H1 (cell line): ENCODE results near the gene PEX12. TPM values are rescaled to one million over a fixed set of nuclear protein-coding genes. Genes with fewer than 3 reads are reported as not detected.

Experiments
- CTCF ChIA-PET: fragments of 300-600 bp; sonication (Branson Sonifier 250); formaldehyde crosslinking; loops from one replicate; lab custom pipeline; 2021; ENCODE audit not compliant: partially characterized antibody; lab: Charles Lee
- POLR2A ChIA-PET: fragments of 300-600 bp; sonication (Branson Sonifier 250); formaldehyde crosslinking; loops from one replicate; lab custom pipeline; 2021; ENCODE audit warnings: inconsistent platforms; ENCODE audit not compliant: partially characterized antibody; lab: Charles Lee
- DNase-seq, 2 experiments: peaks; one replicate each; pipeline versions ENCODE4 v3.0.0 to v3.0.0-alpha.2; 2010 to 2022; ENCODE audit warnings: low spot score in 2 of 2, low read depth in 1 of 2, mixed read lengths in 1 of 2
- FAIRE-seq: peaks from 2 replicates; lab custom pipeline; 2011; peaks lifted over from hg19 to GRCh38; lab: Jason Lieb, UNC
- H2AFZ ChIP-seq: 2 replicates; pipeline ENCODE4 v1.8.1; 2012; ENCODE audit warnings: low read length, inconsistent platforms
- H2AK5ac ChIP-seq: 2 replicates; pipeline ENCODE4 v1.6.1; 2013; ENCODE audit warnings: low read depth, low read length
- H2BK120ac ChIP-seq: replicated peaks from 2 replicates; pipeline ENCODE3; 2013; ENCODE audit warnings: low read depth, low read length, inconsistent platforms
- H2BK12ac ChIP-seq: 2 replicates; pipeline ENCODE4 v1.6.1; 2013; ENCODE audit warnings: low read depth, low read length
- H2BK15ac ChIP-seq: 2 replicates; pipeline ENCODE4 v1.6.1; 2013; ENCODE audit warnings: low read length
- H2BK20ac ChIP-seq: 2 replicates; pipeline ENCODE4 v1.6.1; 2013; ENCODE audit warnings: low read length
- H2BK5ac ChIP-seq: 2 replicates; pipeline ENCODE4 v1.6.1; 2013; ENCODE audit warnings: low read depth, low read length
- H3K14ac ChIP-seq: 2 replicates; pipeline ENCODE4 v1.6.1; 2013; ENCODE audit warnings: inconsistent platforms; ENCODE audit not compliant: insufficient read length
- H3K18ac ChIP-seq: 2 replicates; pipeline ENCODE4 v1.6.1; 2013; ENCODE audit warnings: low read length; ENCODE audit errors: extremely low read depth
- H3K23ac ChIP-seq: 2 replicates; pipeline ENCODE4 v1.6.1; 2013; ENCODE audit warnings: inconsistent platforms; ENCODE audit not compliant: insufficient read length
- H3K23me2 ChIP-seq: 2 replicates; pipeline ENCODE4 v1.6.1; 2013; ENCODE audit warnings: low read depth, low read length
- H3K27ac ChIP-seq: 2 replicates; pipeline ENCODE4 v1.6.1; 2011; ENCODE audit warnings: low read depth, low read length, inconsistent platforms
- H3K27me3 ChIP-seq, 4 experiments: replicated peaks in 1 of 4; 1 replicate in 1 of 4; 2 replicates in 3 of 4; pipeline versions ENCODE4 v1.6.1 to v1.8.1; 2011 to 2013; ENCODE audit warnings: low read length in 3 of 4, mild to moderate bottlenecking in 3 of 4, inconsistent platforms in 2 of 4, mixed read lengths in 2 of 4, moderate library complexity in 1 of 4; ENCODE audit not compliant: control insufficient read depth in 3 of 4, insufficient read depth in 3 of 4; ENCODE audit errors: extremely low read depth in 1 of 4
- H3K36me3 ChIP-seq, 4 experiments: 2 replicates each; pipeline versions ENCODE4 v1.6.1 to v1.8.1; 2011 to 2013; ENCODE audit warnings: mild to moderate bottlenecking in 4 of 4, low read length in 3 of 4, moderate library complexity in 2 of 4, control low read depth in 1 of 4, inconsistent platforms in 1 of 4; ENCODE audit not compliant: insufficient read depth in 4 of 4, control insufficient read depth in 2 of 4
- H3K4ac ChIP-seq: replicated peaks from 2 replicates; pipeline ENCODE3; 2013; ENCODE audit warnings: low read length, low read depth, mixed read lengths, inconsistent platforms; ENCODE audit not compliant: insufficient read length
- H3K4me1 ChIP-seq, 4 experiments: replicated peaks in 1 of 4; 1 replicate in 1 of 4; 2 replicates in 3 of 4; pipeline versions ENCODE4 v1.6.1 to v1.8.1; 2011 to 2013; ENCODE audit warnings: low read length in 3 of 4, inconsistent platforms in 2 of 4, mixed read lengths in 1 of 4; ENCODE audit not compliant: insufficient read depth in 4 of 4, control insufficient read depth in 3 of 4
- H3K4me2 ChIP-seq, 2 experiments: 2 replicates each; pipeline versions ENCODE4 v1.6.1 to v1.8.1; 2011 to 2013; ENCODE audit warnings: low read depth in 2 of 2, low read length in 2 of 2, control low read depth in 1 of 2, inconsistent platforms in 1 of 2, mild to moderate bottlenecking in 1 of 2; ENCODE audit not compliant: insufficient read depth in 1 of 2
- H3K4me3 ChIP-seq, 4 experiments: fragments of 200-600, 300-600 bp in 1 of 4; sonication (generic), shearing (Covaris generic), sonication (Bioruptor Twin) in 1 of 4; 2 replicates each; pipeline versions ENCODE4 v1.5.1 to v1.8.1; 2011 to 2016; ENCODE audit warnings: low read length in 4 of 4, low read depth in 3 of 4, control low read depth in 2 of 4, inconsistent platforms in 2 of 4, mild to moderate bottlenecking in 2 of 4, mixed read lengths in 1 of 4, moderate library complexity in 1 of 4; ENCODE audit not compliant: insufficient read depth in 2 of 4; ENCODE audit errors: extremely low read depth in 1 of 4
- H3K56ac ChIP-seq: replicated peaks from 2 replicates; pipeline ENCODE3; 2013; ENCODE audit warnings: low read depth, mild to moderate bottlenecking, mixed read lengths, low read length, inconsistent platforms; ENCODE audit not compliant: insufficient read length
- H3K79me1 ChIP-seq: 2 replicates; pipeline ENCODE4 v1.6.1; 2013; ENCODE audit warnings: low read depth, low read length, control low read depth
- H3K79me2 ChIP-seq, 2 experiments: 2 replicates each; pipeline versions ENCODE4 v1.6.1 to v1.8.1; 2012 to 2013; ENCODE audit warnings: low read length in 2 of 2, mild to moderate bottlenecking in 2 of 2, inconsistent platforms in 1 of 2; ENCODE audit not compliant: insufficient read depth in 2 of 2, control insufficient read depth in 1 of 2
- H3K9ac ChIP-seq, 4 experiments: replicated peaks in 1 of 4; 1 replicate in 1 of 4; 2 replicates in 3 of 4; pipeline versions ENCODE4 v1.6.1 to v1.8.1; 2011 to 2013; ENCODE audit warnings: low read depth in 3 of 4, low read length in 3 of 4, control low read depth in 2 of 4, mild to moderate bottlenecking in 2 of 4, moderate library complexity in 2 of 4, inconsistent platforms in 1 of 4; ENCODE audit errors: extremely low read depth in 1 of 4
- H3K9me3 ChIP-seq, 2 experiments: 2 replicates each; pipeline versions ENCODE4 v1.6.1 to v1.8.1; 2012 to 2013; ENCODE audit warnings: mild to moderate bottlenecking in 2 of 2, moderate library complexity in 2 of 2, control low read depth in 1 of 2, inconsistent platforms in 1 of 2, low read depth in 1 of 2, low read length in 1 of 2, mixed read lengths in 1 of 2; ENCODE audit not compliant: insufficient read depth in 2 of 2
- H4K20me1 ChIP-seq, 2 experiments: replicated peaks in 1 of 2; 2 replicates each; pipeline versions ENCODE3 to v1.8.1; 2011 to 2013; ENCODE audit warnings: inconsistent platforms in 2 of 2, low read length in 2 of 2, mild to moderate bottlenecking in 1 of 2; ENCODE audit not compliant: insufficient read depth in 2 of 2, control insufficient read depth in 1 of 2
- H4K5ac ChIP-seq: 2 replicates; pipeline ENCODE4 v1.6.1; 2013; ENCODE audit warnings: low read length, low read depth, mixed read lengths, inconsistent platforms; ENCODE audit not compliant: insufficient read length
- H4K8ac ChIP-seq: 2 replicates; pipeline ENCODE4 v1.8.0; 2013; ENCODE audit warnings: mild to moderate bottlenecking, moderate library complexity, low read length, inconsistent platforms; ENCODE audit not compliant: insufficient read depth; ENCODE audit errors: extremely low read depth
- H4K91ac ChIP-seq: replicated peaks from 2 replicates; pipeline ENCODE3; 2013; ENCODE audit warnings: low read length, mixed read lengths, inconsistent platforms; ENCODE audit not compliant: insufficient read length
- KDM4A ChIP-seq: IDR thresholded peaks from one replicate; pipeline ENCODE4 v1.7.1; 2012; ENCODE audit warnings: low read depth, mild to moderate bottlenecking, moderate library complexity, low read length, inconsistent platforms; ENCODE audit not compliant: severe bottlenecking
- KDM5A ChIP-seq: fragments of 200-600 bp; IDR thresholded peaks from 2 replicates; pipeline ENCODE4 v1.7.1; 2012; ENCODE audit warnings: mild to moderate bottlenecking, low read length, inconsistent platforms, mixed read lengths
- POU5F1 ChIP-seq: IDR thresholded peaks from 2 replicates; pipeline ENCODE4 v1.6.1; 2011; ENCODE audit warnings: low read depth, mild to moderate bottlenecking, low read length, moderate library complexity
- RAD21 ChIP-seq, 2 experiments: IDR thresholded peaks in 1 of 2; conservative IDR thresholded peaks in 1 of 2; 2 replicates each; pipeline ENCODE4 v1.6.1; 2011; ENCODE audit warnings: low read depth in 2 of 2, low read length in 2 of 2, improper control_type of control experiment in 1 of 2, inconsistent platforms in 1 of 2, mild to moderate bottlenecking in 1 of 2, moderate library complexity in 1 of 2
- SP2 ChIP-seq: IDR thresholded peaks from 2 replicates; pipeline ENCODE4 v1.6.1; 2012; ENCODE audit warnings: mild to moderate bottlenecking, low read length, inconsistent platforms
- SP4 ChIP-seq: IDR thresholded peaks from 2 replicates; pipeline ENCODE4 v1.6.1; 2012; ENCODE audit warnings: low read length, inconsistent platforms
- TAF7 ChIP-seq: optimal IDR thresholded peaks from 2 replicates; pipeline ENCODE3; 2011; ENCODE audit warnings: low read depth, mild to moderate bottlenecking, inconsistent platforms, low read length, moderate library complexity, borderline replicate concordance
- WGBS, 2 experiments: shearing (Covaris generic) in 1 of 2; methylation state at CpG; one replicate each; pipeline versions ENCODE4 v1.1.6 to v1.1.7; 2013 to 2015; ENCODE audit warnings: low lambda C conversion rate in 2 of 2, mixed read lengths in 2 of 2, inconsistent platforms in 1 of 2, low coverage in 1 of 2, missing lambda C conversion rate in 1 of 2; ENCODE audit not compliant: insufficient replicate concordance in 2 of 2, insufficient coverage in 1 of 2, insufficient read length in 1 of 2; ENCODE audit errors: extremely low coverage in 1 of 2, missing lambda C conversion rate in 1 of 2; 5-methylcytosine and 5-hydroxymethylcytosine counted together
- polyA plus RNA-seq, 7 experiments: library from polyadenylated mRNA; depleted of rRNA in 3 of 7; stranded (reverse) in 5 of 7; unstranded in 2 of 7; fragments of >200 nt in 5 of 7; fragments of 200-250 nt in 2 of 7; gene quantifications; 1 replicate in 5 of 7; 2 replicates in 1 of 7; 4 replicates in 1 of 7; pipeline versions ENCODE4 v1.2.1 to v1.2.3, GENCODE V29; 2011 to 2013; ENCODE audit warnings: missing spikeins in 2 of 7, mixed read lengths in 2 of 7
- total RNA-seq: library from RNA; stranded (reverse); fragmentation: NEBNext Ultra II Directional; extraction: Animal tissue kit (Norgen Biotek cat#: 25700); gene quantifications from 2 replicates; pipeline ENCODE4 v1.2.1, GENCODE V29; 2021

Gene PEX12
- total and polyA plus RNA-seq, 2 of the 8 experiments (the other 6 are each of a cell fraction or from before 2014, with no cell fraction given): 3.0 to 5.9 TPM

DNA sequence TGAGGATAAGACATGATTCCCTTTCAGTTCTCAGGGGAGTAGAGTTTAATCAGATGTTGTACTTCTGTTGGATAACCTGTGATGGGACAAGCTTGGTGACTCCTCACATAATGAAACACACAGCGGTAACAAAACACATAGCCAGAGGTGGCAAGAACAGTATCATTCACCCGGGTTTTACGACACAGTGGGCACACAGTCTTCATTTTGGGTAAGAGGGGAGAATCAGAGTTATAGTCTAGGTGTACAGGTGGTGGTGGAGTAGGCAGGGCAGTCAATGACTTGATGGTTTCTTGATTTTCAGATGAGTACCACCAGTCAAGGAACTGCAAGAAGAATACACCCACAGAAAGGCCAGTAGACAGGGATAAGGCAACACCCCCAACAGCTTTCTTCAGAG lies 2.6 kb downstream of the PEX12 start:
- H2BK15ac ChIP-seq: no peak overlapping the region
- FAIRE-seq: no peak
- H3K14ac ChIP-seq: no peak overlapping the region
- H3K18ac ChIP-seq: no peak overlapping the region
- no peak overlapping the region for H3K27ac ChIP-seq
- peaks cover 8% of the 10 kb centered on the region for H3K23me2 ChIP-seq
- H3K79me2 ChIP-seq: peaks cover 0 to 9% of the 10 kb centered on the region in 2 experiments; a peak in 2 of 4 replicates
- H3K4me2 ChIP-seq: no peak overlapping the region
- no peaks in the 10 kb centered on the region for H3K27me3 ChIP-seq
- no peak overlapping the region for H3K9ac ChIP-seq
- POLR2A ChIA-PET: interaction anchor here (0.7 to 1.4 kb wide), 4 partner anchors 11 to 287 kb away, joined by 4 to 5 read pairs (median 4); partner anchors contain the start of gene AP2B1
- no peak overlapping the region for H4K91ac ChIP-seq
- no peak overlapping the region for H3K4me3 ChIP-seq
- H2AK5ac ChIP-seq: no peak overlapping the region
- H2BK5ac ChIP-seq: no peak overlapping the region
- H3K23ac ChIP-seq: no peak overlapping the region
- H4K5ac ChIP-seq: no peak overlapping the region
- TF ChIP-seq SP4: no peak
- TF ChIP-seq KDM4A: no peak
- TF ChIP-seq TAF7: no peak
- no peak for TF ChIP-seq KDM5A
- TF ChIP-seq POU5F1: no peak
- no peak for TF ChIP-seq RAD21 (IDR thresholded peaks at IDR 0.05 in 1 of 2, conservative IDR thresholded peaks at IDR 0.05 in 1 of 2; ENCODE audit: low read depth in 2 of 2, low read length in 2 of 2)
- TF ChIP-seq SP2: no peak
- H3K56ac ChIP-seq: no peak overlapping the region
- H2AFZ ChIP-seq: no peak overlapping the region
- no peak overlapping the region for H2BK20ac ChIP-seq
- no peak for DNase-seq
- H3K79me1 ChIP-seq: no peaks in the 10 kb centered on the region
- H2BK12ac ChIP-seq: no peak overlapping the region
- H3K36me3 ChIP-seq: peaks cover 0 to 16% (median 1%) of the 10 kb centered on the region in 4 experiments; a peak in 2 of 8 replicates
- no peak overlapping the region for H3K4ac ChIP-seq
- H3K9me3 ChIP-seq: no peaks in the 10 kb centered on the region
- CTCF ChIA-PET: interaction anchor here (1.0 to 2.3 kb wide), 4 partner anchors 14 to 26 kb away, joined by 3 to 8 read pairs (median 4); no protein-coding TSS in a partner anchor
- 93% methylated on average over 3 of the region's 3 CpGs; no CpG with 5 or more reads in 1 of the 2 experiments for WGBS, 2 experiments
- peaks cover 0 to 2% (median under 1%) of the 10 kb centered on the region in 4 experiments; a peak in 1 of 7 replicates for H3K4me1 ChIP-seq
- H4K20me1 ChIP-seq: no peaks in the 10 kb centered on the region
- no peak overlapping the region for H2BK120ac ChIP-seq
- H4K8ac ChIP-seq: no peak overlapping the region
